OCI-M2 (cell line): ENCODE results near the gene RIC8A.

Experiments
- DNase-seq: peaks from one replicate; lab custom pipeline; 2025; ENCODE audit not compliant: unreplicated experiment; lab: John Stamatoyannopoulos, UW

RIC8A gene

GRCh38 chr11:203945-204586 lies 3.4 kb upstream of the RIC8A start:
- no peak for DNase-seq

- DNase-seq = no peak
Observed at GRCh38 chr11:204587-205109, 2.9 kb upstream of the RIC8A start.

DNA sequence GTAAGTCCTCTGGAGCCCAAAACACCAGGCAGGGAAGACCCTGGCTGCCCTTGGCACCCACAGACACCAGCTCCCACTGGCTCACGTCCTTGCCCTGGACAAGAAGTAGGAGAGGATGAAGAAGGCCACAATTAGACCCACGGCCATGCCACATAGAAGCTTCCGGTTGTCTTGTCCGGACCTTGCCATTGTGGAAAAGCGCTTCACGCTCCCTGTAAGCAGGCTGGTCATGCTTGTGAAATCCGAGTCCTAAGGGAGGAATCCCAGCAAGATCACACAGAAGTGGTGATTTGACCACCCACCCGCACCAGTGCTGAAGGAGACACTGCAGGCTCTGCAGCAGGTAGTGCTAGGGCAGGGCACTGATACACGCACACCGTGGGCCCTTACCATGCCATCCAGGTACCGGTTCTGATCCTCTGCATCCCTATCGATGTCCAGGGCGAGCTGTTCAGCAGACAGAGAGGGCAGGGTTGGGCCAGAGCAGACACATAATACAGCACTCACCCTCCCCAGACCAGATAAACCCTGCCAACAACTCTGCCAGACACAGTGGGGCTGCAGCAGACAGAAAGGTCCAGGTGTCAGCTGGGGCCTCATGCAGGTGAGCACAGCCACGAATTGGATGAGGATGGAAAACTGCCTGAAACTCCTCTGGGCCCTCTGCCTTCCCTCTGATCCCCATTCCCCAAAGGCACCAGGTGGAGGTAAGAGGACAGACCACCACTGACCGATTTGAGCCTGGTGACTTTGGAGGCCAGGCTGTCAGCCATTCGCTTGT lies 2.1 kb upstream of the RIC8A start:
- DNase-seq = no peak

DNA sequence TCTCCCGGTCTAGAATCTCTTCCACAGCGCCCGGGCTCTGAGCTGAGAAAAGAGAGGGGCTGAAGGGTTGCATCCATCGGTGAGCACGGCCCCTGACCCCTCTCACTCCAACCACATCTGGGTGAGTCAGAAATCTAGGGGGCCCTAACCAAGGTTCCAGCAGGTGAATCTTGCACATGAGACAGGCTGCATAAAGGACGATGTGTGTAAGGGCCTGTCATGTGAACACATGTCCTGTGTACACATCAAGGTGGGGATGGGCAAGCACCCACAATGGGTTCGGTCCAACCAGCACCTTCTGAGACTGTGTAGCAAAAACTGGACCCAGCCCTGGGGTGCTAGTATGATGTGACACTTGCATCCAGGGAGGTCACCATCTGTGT lies 1.5 kb upstream of the RIC8A start:
- no peak for DNase-seq

DNA sequence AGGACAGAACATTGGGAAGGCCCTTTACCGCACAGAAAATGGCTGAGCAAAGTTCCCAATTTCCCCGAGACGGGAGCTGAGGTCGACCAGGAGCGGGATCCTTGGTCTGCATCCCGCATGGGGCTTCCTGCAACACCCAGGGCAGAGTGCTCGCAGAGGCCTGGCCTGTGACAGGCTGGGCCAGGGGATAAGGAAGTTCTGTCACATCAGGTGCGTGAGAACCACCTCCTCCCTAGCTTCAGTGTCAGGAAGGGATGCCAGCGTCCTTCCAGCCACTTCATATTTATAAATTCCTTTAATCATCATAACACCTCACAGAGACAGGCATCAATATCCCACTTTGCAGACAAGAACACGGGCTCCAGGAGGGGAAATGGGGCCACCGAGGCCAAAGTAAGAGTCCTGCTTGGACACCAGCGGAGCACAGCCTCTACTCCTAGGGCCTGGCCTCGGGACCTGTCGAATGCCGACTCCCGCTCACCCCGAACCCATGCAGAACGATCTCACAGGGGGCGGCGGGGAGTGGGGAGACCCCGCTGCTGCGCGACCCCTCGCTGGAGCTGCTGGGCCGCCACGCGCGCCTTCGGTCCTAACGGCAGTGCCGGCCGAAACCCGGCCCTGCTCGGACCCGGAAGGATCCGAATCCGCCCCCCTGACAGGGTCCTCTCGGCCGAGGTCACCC lies 841 bp upstream of the RIC8A start:
- DNase-seq = no peak

DNA sequence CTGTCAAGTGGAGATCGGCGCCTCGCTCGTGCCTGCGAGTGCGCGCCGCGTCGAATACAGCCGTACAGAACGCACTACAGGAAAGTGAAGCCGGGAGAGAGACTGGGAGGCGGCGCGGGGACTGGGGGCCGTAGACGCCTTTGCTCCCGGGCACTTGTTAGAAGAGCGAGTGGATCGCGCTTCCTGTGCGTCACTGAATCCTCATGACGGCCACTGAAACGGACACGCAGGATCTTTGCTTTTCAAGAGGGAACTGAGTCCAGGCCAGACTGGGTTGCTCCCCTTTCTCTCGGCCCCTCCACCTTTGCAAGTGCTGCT lies 314 bp downstream of the RIC8A start:
- DNase-seq = no peak

GRCh38 chr11:208181-208916 lies 841 bp downstream of the RIC8A start:
- DNase-seq = no peak

- no peak for DNase-seq
Observed at GRCh38 chr11:208917-209260, 1.4 kb downstream of the RIC8A start.

DNA sequence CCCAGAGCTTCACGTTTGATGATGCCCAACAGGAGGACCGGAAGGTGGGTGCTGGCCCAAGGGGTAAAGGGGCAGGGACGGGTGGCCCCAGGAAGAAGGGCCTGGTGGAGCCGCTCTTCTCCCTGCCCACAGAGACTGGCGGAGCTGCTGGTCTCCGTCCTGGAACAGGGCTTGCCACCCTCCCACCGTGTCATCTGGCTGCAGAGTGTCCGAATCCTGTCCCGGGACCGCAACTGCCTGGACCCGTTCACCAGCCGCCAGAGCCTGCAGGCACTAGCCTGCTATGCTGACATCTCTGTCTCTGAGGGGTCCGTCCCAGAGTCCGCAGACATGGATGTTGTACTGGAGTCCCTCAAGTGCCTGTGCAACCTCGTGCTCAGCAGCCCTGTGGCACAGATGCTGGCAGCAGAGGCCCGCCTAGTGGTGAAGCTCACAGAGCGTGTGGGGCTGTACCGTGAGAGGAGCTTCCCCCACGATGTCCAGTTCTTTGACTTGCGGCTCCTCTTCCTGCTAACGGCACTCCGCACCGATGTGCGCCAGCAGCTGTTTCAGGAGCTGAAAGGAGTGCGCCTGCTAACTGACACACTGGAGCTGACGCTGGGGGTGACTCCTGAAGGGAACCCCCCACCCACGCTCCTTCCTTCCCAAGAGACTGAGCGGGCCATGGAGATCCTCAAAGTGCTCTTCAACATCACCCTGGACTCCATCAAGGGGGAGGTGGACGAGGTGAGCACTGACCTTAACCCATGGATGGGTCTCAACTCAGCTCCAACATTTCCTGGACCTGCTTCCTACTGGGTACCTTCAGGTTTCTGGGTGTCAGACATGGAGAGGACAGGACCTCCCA lies 2.0 kb downstream of the RIC8A start:
- DNase-seq = no peak

DNA sequence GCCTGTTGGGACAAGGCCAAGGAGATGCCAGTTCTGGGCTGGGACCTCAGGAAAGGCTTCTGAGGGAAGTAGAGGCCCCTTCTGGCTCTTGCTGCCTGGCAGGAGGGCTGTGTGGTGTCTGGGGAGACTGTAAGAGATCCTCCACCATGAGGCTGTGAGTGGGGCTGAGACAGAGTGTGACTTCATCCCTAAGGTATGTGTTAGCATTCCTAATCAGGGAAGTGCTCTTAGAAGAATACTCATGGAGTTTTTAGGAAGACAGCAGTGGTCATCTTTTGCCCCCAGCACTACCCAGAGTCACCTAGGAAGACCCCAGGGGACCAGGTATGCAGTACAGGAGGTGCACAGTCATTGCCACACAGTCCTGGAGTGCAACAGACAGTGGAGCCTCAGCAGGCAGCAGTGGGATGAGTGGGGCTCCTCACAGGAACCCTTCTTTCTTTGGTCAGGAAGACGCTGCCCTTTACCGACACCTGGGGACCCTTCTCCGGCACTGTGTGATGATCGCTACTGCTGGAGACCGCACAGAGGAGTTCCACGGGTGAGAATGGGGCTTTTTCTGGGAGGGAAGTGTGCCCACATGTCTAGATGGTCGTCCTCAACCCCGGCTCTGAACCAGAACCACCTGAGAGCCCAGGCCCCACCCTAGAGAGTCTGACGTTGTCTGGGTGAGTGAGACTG lies 2.8 kb downstream of the RIC8A start:
- no peak for DNase-seq

GRCh38 chr11:210803-211180 lies 3.3 kb downstream of the RIC8A start:
- DNase-seq = no peak

DNA sequence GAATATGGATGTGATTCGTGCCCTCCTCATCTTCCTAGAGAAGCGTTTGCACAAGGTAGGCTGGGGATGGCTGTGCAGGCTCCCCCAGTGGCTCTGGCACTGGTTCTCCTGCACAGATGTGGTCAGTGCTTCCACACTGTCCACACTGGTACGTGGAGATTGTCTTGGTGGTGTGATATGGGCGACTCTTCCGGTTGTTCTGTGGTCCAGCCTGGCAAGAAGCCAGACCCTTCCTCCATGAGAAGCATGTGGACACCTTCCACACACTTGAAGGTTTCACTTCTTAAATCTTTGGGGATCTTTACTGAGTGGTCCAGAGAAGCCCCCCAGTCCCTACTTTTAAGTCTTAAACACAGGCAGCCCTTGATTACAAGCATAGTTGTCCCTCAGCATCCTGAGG lies 3.8 kb downstream of the RIC8A start:
- no peak for DNase-seq

DNA sequence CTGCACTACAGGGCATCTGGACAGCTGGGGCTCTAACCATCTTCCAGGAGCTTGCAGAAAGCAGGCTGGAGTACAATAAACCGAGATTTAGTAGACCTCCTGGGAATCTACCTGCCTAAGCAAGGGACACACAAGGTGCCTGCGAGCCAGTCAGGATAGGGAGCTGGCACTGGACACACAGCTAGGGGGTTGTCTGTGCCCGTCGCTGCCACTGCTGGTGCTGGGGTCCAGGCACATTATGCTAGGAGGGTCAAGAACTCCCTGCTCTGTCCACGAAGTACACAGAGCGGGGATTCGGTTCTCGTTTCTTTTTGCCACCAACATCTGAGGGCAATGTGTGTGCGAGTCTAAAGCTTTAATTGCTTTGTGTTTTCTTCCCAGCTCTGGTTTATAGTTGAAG lies 4.2 kb downstream of the RIC8A start:
- no peak for DNase-seq

DNA sequence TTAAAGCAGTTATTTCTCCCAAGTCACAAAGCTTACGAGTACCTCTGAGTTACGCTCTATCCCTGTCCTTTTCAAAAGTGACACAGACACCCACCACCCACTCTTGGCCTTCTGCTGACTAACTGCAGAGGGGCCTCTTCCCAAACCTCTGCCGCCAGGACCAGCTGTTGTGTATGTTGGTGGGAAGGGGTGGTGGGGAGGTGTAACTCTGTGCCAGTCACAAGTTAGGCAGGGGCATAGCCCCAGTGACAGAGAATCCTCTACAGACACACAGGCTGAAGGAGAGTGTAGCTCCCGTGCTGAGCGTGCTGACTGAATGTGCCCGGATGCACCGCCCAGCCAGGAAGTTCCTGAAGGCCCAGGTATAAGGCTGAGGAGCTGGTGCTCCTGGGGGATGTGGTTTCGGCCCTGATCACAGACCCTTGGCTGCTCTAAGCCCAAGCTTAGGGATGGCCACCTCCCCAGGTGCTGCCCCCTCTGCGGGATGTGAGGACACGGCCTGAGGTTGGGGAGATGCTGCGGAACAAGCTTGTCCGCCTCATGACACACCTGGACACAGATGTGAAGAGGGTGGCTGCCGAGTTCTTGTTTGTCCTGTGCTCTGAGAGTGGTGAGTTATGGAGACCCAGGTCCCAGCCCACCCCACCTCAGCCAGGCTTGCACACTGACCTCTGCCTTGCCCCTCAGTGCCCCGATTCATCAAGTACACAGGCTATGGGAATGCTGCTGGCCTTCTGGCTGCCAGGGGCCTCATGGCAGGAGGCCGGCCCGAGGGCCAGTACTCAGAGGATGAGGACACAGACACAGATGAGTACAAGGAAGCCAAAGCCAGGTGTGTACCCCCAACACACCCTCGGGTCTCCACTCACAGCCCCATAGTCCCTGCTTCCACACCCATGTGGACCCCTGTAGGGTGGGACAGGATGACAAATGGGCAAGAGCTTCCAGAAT lies 4.9 kb downstream of the RIC8A start:
- no peak for DNase-seq

GRCh38 chr11:213111-213510 lies 5.6 kb downstream of the RIC8A start:
- no peak for DNase-seq

- no peak for DNase-seq
Observed at GRCh38 chr11:214083-214482, 6.6 kb downstream of the RIC8A start.

GRCh38 chr11:215581-216037 lies 8.1 kb downstream of the RIC8A start:
- no peak for DNase-seq

GRCh38 chr11:216081-216974 lies 8.8 kb downstream of the RIC8A start:
- no peak for DNase-seq
